Progenitor cell of endocrine pancreas (in vitro differentiated cells): ENCODE data around the gene SCAPER. TPM values are rescaled to one million over a fixed set of nuclear protein-coding genes. Genes with fewer than 3 reads are reported as not detected.

ENCODE experiments used
- DNase-seq: peaks from one replicate; pipeline ENCODE4 v3.0.0; 2021; ENCODE audit warnings: low spot score; ENCODE audit not compliant: unreplicated experiment
- H3K27ac Mint-ChIP-seq: 2 replicates; pipeline ENCODE4 v1.8.0; 2021; ENCODE audit warnings: mild to moderate bottlenecking, moderate library complexity, mixed read lengths
- H3K27me3 Mint-ChIP-seq: 2 replicates; pipeline ENCODE4 v1.8.0; 2021; ENCODE audit warnings: mixed read lengths
- H3K36me3 Mint-ChIP-seq: 2 replicates; pipeline ENCODE4 v1.8.0; 2022; ENCODE audit warnings: mixed read lengths; ENCODE audit not compliant: insufficient read depth
- H3K4me1 Mint-ChIP-seq: 2 replicates; pipeline ENCODE4 v1.8.0; 2021; ENCODE audit warnings: low read depth, mixed read lengths
- H3K4me3 Mint-ChIP-seq: 2 replicates; pipeline ENCODE4 v1.8.0; 2021; ENCODE audit warnings: low read depth, mild to moderate bottlenecking, moderate library complexity, mixed read lengths
- H3K9me3 Mint-ChIP-seq: 2 replicates; pipeline ENCODE4 v1.8.0; 2021; ENCODE audit warnings: low read depth, mixed read lengths
- total RNA-seq: library from RNA; stranded (reverse); gene quantifications from 2 replicates; pipeline ENCODE4 v1.2.1, GENCODE V29; 2021
- TF ChIP-seq, protein P1 (sequence below): fragments of 200-600 bp; sonication (generic); IDR thresholded peaks from one replicate; pipeline ENCODE4 v1.5.0; 2021; ENCODE audit warnings: antibody characterized with exemption, mild to moderate bottlenecking; ENCODE audit not compliant: unreplicated experiment

The SCAPER gene
- total RNA-seq, 1 donor from 2014 or later, result 43.1 TPM

DNA sequence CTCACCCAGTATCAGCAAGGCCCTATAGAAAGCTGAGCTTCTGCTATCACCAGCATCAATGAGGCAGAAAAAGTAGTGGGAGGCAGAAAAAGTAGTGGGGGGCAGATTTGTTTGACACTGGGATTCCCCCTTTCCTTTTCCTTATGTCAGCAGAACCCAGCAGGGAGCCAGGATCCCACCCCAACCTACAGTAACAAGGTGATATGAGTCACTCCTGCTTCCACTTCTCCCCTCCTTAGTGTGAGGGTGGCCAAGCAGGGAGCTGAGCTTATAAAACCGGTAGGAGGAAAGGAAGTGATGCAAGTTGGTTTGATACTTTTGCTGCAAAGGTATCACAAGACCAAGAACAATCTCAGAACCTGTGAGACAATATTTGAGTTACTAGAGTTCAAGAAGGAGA lies 128.7 kb downstream of the SCAPER start:
- TF ChIP-seq, protein P1, sequence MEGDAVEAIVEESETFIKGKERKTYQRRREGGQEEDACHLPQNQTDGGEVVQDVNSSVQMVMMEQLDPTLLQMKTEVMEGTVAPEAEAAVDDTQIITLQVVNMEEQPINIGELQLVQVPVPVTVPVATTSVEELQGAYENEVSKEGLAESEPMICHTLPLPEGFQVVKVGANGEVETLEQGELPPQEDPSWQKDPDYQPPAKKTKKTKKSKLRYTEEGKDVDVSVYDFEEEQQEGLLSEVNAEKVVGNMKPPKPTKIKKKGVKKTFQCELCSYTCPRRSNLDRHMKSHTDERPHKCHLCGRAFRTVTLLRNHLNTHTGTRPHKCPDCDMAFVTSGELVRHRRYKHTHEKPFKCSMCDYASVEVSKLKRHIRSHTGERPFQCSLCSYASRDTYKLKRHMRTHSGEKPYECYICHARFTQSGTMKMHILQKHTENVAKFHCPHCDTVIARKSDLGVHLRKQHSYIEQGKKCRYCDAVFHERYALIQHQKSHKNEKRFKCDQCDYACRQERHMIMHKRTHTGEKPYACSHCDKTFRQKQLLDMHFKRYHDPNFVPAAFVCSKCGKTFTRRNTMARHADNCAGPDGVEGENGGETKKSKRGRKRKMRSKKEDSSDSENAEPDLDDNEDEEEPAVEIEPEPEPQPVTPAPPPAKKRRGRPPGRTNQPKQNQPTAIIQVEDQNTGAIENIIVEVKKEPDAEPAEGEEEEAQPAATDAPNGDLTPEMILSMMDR, result no peak
- peaks cover 31% of the 10 kb centered on the region for H3K36me3 Mint-ChIP-seq
- no peak overlapping the region for H3K4me3 Mint-ChIP-seq
- H3K27me3 Mint-ChIP-seq, result no peaks in the 10 kb centered on the region
- no peak for DNase-seq
- peaks cover 15% of the 10 kb centered on the region for H3K9me3 Mint-ChIP-seq
- H3K4me1 Mint-ChIP-seq, result no peaks in the 10 kb centered on the region
- no peak overlapping the region for H3K27ac Mint-ChIP-seq

DNA sequence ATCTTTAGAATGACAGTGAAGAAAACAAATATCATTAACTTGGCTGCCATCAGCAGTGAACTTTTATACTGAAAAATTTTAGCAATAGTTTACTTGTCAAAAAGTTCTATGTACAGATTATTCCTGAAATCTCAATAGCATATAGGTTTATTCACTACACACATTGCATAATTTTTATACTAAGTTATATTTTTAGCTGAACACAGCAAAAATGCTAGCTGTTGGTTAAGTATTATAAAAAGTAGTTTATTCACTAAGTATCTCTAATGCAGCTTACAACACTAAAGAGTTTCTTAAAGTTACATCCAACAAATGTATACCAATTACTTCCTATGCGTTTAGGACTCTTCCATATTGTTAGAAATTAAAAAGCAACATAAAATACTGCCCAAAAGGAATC lies 131.9 kb downstream of the SCAPER start:
- Mint-ChIP-seq H3K27ac (no peak overlapping the region), H3K4me1 (no peaks in the 10 kb centered on the region), H3K27me3 (no peaks in the 10 kb centered on the region), H3K36me3 (peaks cover 24% of the 10 kb centered on the region), H3K9me3 (peaks cover 11% of the 10 kb centered on the region), H3K4me3 (no peak overlapping the region)
- no peak for DNase-seq
- TF ChIP-seq, protein P1, result no peak

DNA sequence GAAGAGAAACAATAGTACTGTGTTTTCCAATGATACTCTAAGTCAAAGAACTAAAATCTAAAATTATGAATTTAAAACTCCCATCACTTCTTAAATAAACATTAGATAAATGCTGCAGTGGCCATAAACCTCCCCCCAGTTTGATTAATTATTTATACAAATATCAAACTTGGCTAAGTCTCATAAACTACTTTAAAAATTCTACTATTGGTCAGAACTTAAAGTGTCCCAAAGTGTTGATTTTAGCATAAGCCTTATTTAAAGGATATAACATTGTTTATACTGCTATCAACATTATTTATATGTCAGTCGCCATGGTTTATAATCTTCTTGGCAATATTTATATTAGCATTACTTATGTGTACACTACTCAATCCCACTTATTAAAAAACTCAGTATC lies 132.4 kb downstream of the SCAPER start:
- Mint-ChIP-seq H3K4me1 (no peaks in the 10 kb centered on the region), H3K27me3 (no peaks in the 10 kb centered on the region), H3K9me3 (peaks cover 11% of the 10 kb centered on the region), H3K4me3 (no peak overlapping the region), H3K36me3 (peaks cover 26% of the 10 kb centered on the region), H3K27ac (no peak overlapping the region)
- TF ChIP-seq, protein P1, result no peak
- DNase-seq, result no peak

DNA sequence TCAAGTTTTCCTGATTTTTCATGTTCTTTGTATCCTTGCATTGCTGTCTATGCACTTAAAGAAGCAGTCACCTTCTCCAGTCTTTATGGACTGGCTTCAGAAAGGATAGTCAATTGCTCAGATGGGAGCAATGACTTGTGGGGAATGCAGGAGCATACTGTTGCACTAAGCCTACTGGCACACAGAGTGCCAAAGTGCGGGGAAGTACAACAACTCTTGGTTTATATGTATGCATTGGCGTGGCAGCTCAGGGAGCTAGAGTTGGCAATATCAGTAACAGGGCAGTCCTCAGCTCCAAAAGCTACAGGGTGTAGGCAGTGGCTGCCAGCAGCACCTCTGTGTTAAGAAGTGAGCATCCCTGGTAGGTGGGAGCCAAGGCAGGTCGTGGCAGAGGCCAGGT lies 141.1 kb downstream of the SCAPER start:
- Mint-ChIP-seq H3K4me3 (no peak overlapping the region), H3K36me3 (peaks cover 41% of the 10 kb centered on the region), H3K4me1 (no peaks in the 10 kb centered on the region), H3K27ac (no peak overlapping the region), H3K9me3 (peaks cover 15% of the 10 kb centered on the region), H3K27me3 (no peaks in the 10 kb centered on the region)
- DNase-seq, result no peak
- TF ChIP-seq, protein P1, result no peak

DNA sequence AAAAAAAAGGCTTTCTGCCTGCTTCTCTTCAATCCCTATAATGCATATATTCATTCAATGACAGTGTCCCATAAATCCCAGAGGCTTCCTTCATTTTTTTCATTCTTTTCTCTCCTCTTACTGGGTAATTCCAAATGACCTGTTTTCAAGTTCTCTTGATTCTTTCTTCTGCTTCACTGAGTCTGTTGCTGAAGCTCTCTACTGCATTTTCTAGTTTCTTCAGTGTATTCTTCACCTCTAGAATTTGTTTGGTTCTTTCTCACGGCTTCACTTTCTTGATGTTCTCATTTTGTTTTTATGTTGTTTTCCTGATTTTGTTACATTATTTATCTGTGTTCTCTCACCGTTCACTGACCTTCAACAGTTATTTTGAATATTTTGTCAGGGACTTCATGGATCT lies 141.6 kb downstream of the SCAPER start:
- peaks cover 39% of the 10 kb centered on the region for H3K36me3 Mint-ChIP-seq

More for the DNA sequence above, 141.6 kb downstream of the SCAPER start:
- H3K9me3 Mint-ChIP-seq, result peaks cover 15% of the 10 kb centered on the region
- TF ChIP-seq, protein P1, result no peak
- H3K4me1 Mint-ChIP-seq, result no peaks in the 10 kb centered on the region
- no peak overlapping the region for H3K4me3 Mint-ChIP-seq
- DNase-seq, result no peak
- no peak overlapping the region for H3K27ac Mint-ChIP-seq
- no peaks in the 10 kb centered on the region for H3K27me3 Mint-ChIP-seq
